ENCODE measurements around the gene POMC. TPM values are rescaled to one million over a fixed set of nuclear protein-coding genes. Genes with fewer than 3 reads are reported as not detected.

Gene POMC
- total RNA-seq, 4 donors from 2014 or later: 1.6 to 32.9 (median 5.2) TPM

DNA sequence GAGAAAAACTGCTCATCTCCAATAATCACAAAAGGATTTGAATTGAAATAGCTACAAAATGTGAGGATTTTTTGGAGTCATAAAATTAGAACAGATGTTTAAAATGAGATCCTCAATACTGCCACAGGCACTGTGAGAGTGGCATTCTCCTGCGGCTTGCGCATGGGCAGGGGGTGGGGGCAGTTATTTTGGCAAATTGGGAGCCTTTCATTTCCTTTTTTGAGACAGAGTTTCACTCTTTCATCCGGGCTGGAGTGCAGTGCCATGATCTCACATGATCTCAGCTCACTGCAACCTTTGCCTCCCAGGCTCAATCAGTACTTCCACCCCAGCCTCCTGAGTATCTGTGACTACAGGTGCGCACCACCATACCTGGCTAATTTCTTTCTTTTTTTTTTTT is 42.4 kb downstream of the POMC start:
- H3K9me3 ChIP-seq: no peaks in the 10 kb centered on the region
- H3K36me3 ChIP-seq: no peaks in the 10 kb centered on the region
- H3K27me3 ChIP-seq: no peaks in the 10 kb centered on the region
- in situ Hi-C loops (cut with MboI; ENCODE audit: low sequenced_read_pairs in 4 of 4): loop anchor here in 3 of 4 donors (5.0 to 25.0 kb wide), 2 partner anchors 149 to 714 kb away; no protein-coding TSS in a partner anchor
- no peaks in the 10 kb centered on the region for H3K4me1 ChIP-seq
- ATAC-seq (no peak), DNase-seq (no peak)
- H3K4me3 ChIP-seq: no peak overlapping the region
- H3K27ac ChIP-seq: no peak overlapping the region
- intact Hi-C loops (cut with DNase I; ENCODE audit: low total_unique reads): no loop called here
- TF ChIP-seq, protein P1, sequence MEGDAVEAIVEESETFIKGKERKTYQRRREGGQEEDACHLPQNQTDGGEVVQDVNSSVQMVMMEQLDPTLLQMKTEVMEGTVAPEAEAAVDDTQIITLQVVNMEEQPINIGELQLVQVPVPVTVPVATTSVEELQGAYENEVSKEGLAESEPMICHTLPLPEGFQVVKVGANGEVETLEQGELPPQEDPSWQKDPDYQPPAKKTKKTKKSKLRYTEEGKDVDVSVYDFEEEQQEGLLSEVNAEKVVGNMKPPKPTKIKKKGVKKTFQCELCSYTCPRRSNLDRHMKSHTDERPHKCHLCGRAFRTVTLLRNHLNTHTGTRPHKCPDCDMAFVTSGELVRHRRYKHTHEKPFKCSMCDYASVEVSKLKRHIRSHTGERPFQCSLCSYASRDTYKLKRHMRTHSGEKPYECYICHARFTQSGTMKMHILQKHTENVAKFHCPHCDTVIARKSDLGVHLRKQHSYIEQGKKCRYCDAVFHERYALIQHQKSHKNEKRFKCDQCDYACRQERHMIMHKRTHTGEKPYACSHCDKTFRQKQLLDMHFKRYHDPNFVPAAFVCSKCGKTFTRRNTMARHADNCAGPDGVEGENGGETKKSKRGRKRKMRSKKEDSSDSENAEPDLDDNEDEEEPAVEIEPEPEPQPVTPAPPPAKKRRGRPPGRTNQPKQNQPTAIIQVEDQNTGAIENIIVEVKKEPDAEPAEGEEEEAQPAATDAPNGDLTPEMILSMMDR (IDR thresholded peaks at IDR 0.05 in 4 of 5, conservative IDR thresholded peaks at IDR 0.05 in 1 of 5): no peak
- TF ChIP-seq POLR2A (IDR thresholded peaks at IDR 0.05): no peak

GRCh38 chr2:25125189-25125588 is 43.2 kb downstream of the POMC start:
- in situ Hi-C loops (cut with MboI; ENCODE audit: low sequenced_read_pairs in 4 of 4) (loop anchor here in 3 of 4 donors (5.0 to 25.0 kb wide), 2 partner anchors 148 to 713 kb away; no protein-coding TSS in a partner anchor), intact Hi-C loops (cut with DNase I; ENCODE audit: low total_unique reads) (no loop called here)
- H3K4me3 ChIP-seq: no peak overlapping the region
- H3K4me1 ChIP-seq: no peaks in the 10 kb centered on the region
- no peaks in the 10 kb centered on the region for H3K36me3 ChIP-seq
- no peak for DNase-seq
- no peak overlapping the region for H3K27ac ChIP-seq
- TF ChIP-seq POLR2A (IDR thresholded peaks at IDR 0.05): no peak
- TF ChIP-seq, protein P1 (IDR thresholded peaks at IDR 0.05 in 4 of 5, conservative IDR thresholded peaks at IDR 0.05 in 1 of 5): no peak
- H3K27me3 ChIP-seq: no peaks in the 10 kb centered on the region
- no peak for ATAC-seq
- H3K9me3 ChIP-seq: no peaks in the 10 kb centered on the region

DNA sequence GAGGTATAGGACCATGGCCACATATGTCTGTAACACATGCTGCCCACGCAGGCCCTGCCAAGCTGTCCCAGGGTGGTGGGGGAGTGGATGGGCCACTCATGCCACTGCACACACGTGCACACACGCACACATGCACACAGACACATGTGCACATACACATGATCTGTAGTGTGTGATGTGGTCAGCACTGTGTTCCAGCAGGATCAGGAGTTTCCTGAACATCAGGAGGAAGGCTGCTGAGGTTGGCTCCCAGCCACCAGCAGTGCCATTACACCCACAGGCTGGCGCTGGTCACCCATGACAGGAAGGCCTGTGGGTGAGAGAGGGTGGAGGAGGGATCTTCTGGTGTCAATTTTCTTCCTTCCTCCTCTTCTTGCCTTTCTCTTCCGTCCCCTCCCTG is 44.7 kb downstream of the POMC start:
- Histone ChIP-seq H3K9me3 (no peaks in the 10 kb centered on the region), H3K27me3 (no peaks in the 10 kb centered on the region), H3K36me3 (no peaks in the 10 kb centered on the region), H3K4me3 (no peak overlapping the region), H3K27ac (no peak overlapping the region), H3K4me1 (no peaks in the 10 kb centered on the region)
- no peak for DNase-seq
- no peak for TF ChIP-seq POLR2A (IDR thresholded peaks at IDR 0.05)
- TF ChIP-seq, protein P1 (IDR thresholded peaks at IDR 0.05 in 4 of 5, conservative IDR thresholded peaks at IDR 0.05 in 1 of 5): no peak
- intact Hi-C loops (cut with DNase I; ENCODE audit: low total_unique reads) (no loop called here), in situ Hi-C loops (cut with MboI; ENCODE audit: low sequenced_read_pairs in 4 of 4) (no loop called here)
- no peak for ATAC-seq

GRCh38 chr2:25122367-25122766 is 46.0 kb downstream of the POMC start:
- no peaks in the 10 kb centered on the region for H3K4me1 ChIP-seq
- H3K36me3 ChIP-seq: no peaks in the 10 kb centered on the region
- no peak overlapping the region for H3K4me3 ChIP-seq
- H3K9me3 ChIP-seq: no peaks in the 10 kb centered on the region
- TF ChIP-seq, protein P1 (IDR thresholded peaks at IDR 0.05 in 4 of 5, conservative IDR thresholded peaks at IDR 0.05 in 1 of 5): no peak
- TF ChIP-seq POLR2A (IDR thresholded peaks at IDR 0.05): no peak
- intact Hi-C loops (cut with DNase I; ENCODE audit: low total_unique reads): no loop called here
- in situ Hi-C loops (cut with MboI; ENCODE audit: low sequenced_read_pairs in 4 of 4): no loop called here
- ATAC-seq (no peak), DNase-seq (no peak)
- no peaks in the 10 kb centered on the region for H3K27me3 ChIP-seq
- no peak overlapping the region for H3K27ac ChIP-seq

GRCh38 chr2:25119263-25119662 is 49.1 kb downstream of the POMC start:
- no peaks in the 10 kb centered on the region for H3K9me3 ChIP-seq
- in situ Hi-C loops (cut with MboI; ENCODE audit: low sequenced_read_pairs in 4 of 4): no loop called here
- no peaks in the 10 kb centered on the region for H3K36me3 ChIP-seq
- H3K4me3 ChIP-seq: no peak overlapping the region
- H3K4me1 ChIP-seq: no peaks in the 10 kb centered on the region
- intact Hi-C loops (cut with DNase I; ENCODE audit: low total_unique reads): no loop called here
- no peaks in the 10 kb centered on the region for H3K27me3 ChIP-seq
- DNase-seq: no peak
- TF ChIP-seq, protein P1 (IDR thresholded peaks at IDR 0.05 in 4 of 5, conservative IDR thresholded peaks at IDR 0.05 in 1 of 5): no peak
- TF ChIP-seq POLR2A (IDR thresholded peaks at IDR 0.05): no peak
- H3K27ac ChIP-seq: no peak overlapping the region
- no peak for ATAC-seq

All from gastrocnemius medialis (tissue), 4 donors.